H9 (cell line): ENCODE data around the gene PLEKHA7. TPM values are rescaled to one million over a fixed set of nuclear protein-coding genes. Genes with fewer than 3 reads are reported as not detected.

Source experiments
- DNase-seq: peaks from one replicate; pipeline ENCODE4 v3.0.0-alpha.2; 2017
- H2AFZ ChIP-seq: one replicate; pipeline ENCODE4 v1.6.1; 2013; ENCODE audit warnings: mild to moderate bottlenecking, low read length, control low read depth, moderate library complexity
- H2AK5ac ChIP-seq: 2 replicates; pipeline ENCODE4 v1.6.1; 2013; ENCODE audit warnings: low read length, control low read depth, mixed read lengths; ENCODE audit not compliant: insufficient read length
- H2BK120ac ChIP-seq: one replicate; pipeline ENCODE4 v1.6.1; 2013; ENCODE audit warnings: low read depth, mild to moderate bottlenecking, low read length, control low read depth, inconsistent platforms; ENCODE audit not compliant: poor library complexity, severe bottlenecking
- H2BK12ac ChIP-seq: 2 replicates; pipeline ENCODE4 v1.6.1; 2013; ENCODE audit warnings: low read length, control low read depth, mixed read lengths, low read depth; ENCODE audit not compliant: insufficient read length
- H2BK15ac ChIP-seq: 2 replicates; pipeline ENCODE4 v1.6.1; 2013; ENCODE audit warnings: low read depth, low read length, control low read depth
- H2BK20ac ChIP-seq: one replicate; pipeline ENCODE4 v1.6.1; 2013; ENCODE audit warnings: low read depth, mild to moderate bottlenecking, low read length, control low read depth, inconsistent platforms; ENCODE audit not compliant: poor library complexity, severe bottlenecking
- H2BK5ac ChIP-seq: 2 replicates; pipeline ENCODE4 v1.6.1; 2013; ENCODE audit warnings: low read length, control low read depth, mixed read lengths; ENCODE audit not compliant: insufficient read length
- H3K14ac ChIP-seq: 2 replicates; pipeline ENCODE4 v1.6.1; 2013; ENCODE audit warnings: low read length, control low read depth; ENCODE audit not compliant: insufficient read depth
- H3K18ac ChIP-seq: 2 replicates; pipeline ENCODE4 v1.6.1; 2013; ENCODE audit warnings: low read depth, mild to moderate bottlenecking, mixed read lengths, low read length, control low read depth; ENCODE audit not compliant: insufficient read length
- H3K23ac ChIP-seq: 2 replicates; pipeline ENCODE4 v1.6.1; 2013; ENCODE audit warnings: low read length, control low read depth, mixed read lengths, low read depth; ENCODE audit not compliant: insufficient read length
- H3K23me2 ChIP-seq: 2 replicates; pipeline ENCODE4 v1.6.1; 2013; ENCODE audit warnings: low read depth, mild to moderate bottlenecking, mixed read lengths, low read length, control low read depth; ENCODE audit not compliant: insufficient read length, poor library complexity, severe bottlenecking
- H3K27ac ChIP-seq: 2 replicates; pipeline ENCODE4 v1.5.1; 2013; ENCODE audit warnings: low read length, control low read depth, mixed read lengths, low read depth; ENCODE audit not compliant: insufficient read length
- H3K27me3 ChIP-seq: 2 replicates; pipeline ENCODE4 v1.6.1; 2013; ENCODE audit warnings: low read length, control low read depth, inconsistent platforms; ENCODE audit not compliant: insufficient read depth
- H3K4ac ChIP-seq: 2 replicates; pipeline ENCODE4 v1.6.1; 2013; ENCODE audit warnings: low read depth, mild to moderate bottlenecking, control low read depth, inconsistent platforms, low read length, moderate library complexity
- H3K4me1 ChIP-seq: 2 replicates; pipeline ENCODE4 v1.6.1; 2013; ENCODE audit warnings: low read length, control low read depth, inconsistent platforms; ENCODE audit not compliant: insufficient read depth
- H3K4me2 ChIP-seq: 2 replicates; pipeline ENCODE4 v1.6.1; 2013; ENCODE audit warnings: low read length, control low read depth, mixed read lengths; ENCODE audit not compliant: insufficient read length, insufficient read depth
- H3K56ac ChIP-seq: 2 replicates; pipeline ENCODE4 v1.6.1; 2013; ENCODE audit warnings: low read depth, mild to moderate bottlenecking, mixed read lengths, low read length, control low read depth; ENCODE audit not compliant: insufficient read length
- H3K79me1 ChIP-seq: 2 replicates; pipeline ENCODE4 v1.6.1; 2013; ENCODE audit warnings: low read depth, mild to moderate bottlenecking, moderate library complexity, low read length, control low read depth, inconsistent platforms; ENCODE audit not compliant: insufficient read depth, poor library complexity, severe bottlenecking
- H3K79me2 ChIP-seq: 2 replicates; pipeline ENCODE4 v1.6.1; 2013; ENCODE audit warnings: low read length, control low read depth, inconsistent platforms; ENCODE audit not compliant: insufficient read depth
- H3K9ac ChIP-seq: 2 replicates; pipeline ENCODE4 v1.6.1; 2013; ENCODE audit warnings: low read length, control low read depth, mixed read lengths; ENCODE audit not compliant: insufficient read length; ENCODE audit errors: extremely low read depth
- H3K9me3 ChIP-seq: one replicate; pipeline ENCODE4 v1.6.1; 2013; ENCODE audit warnings: low read depth, low read length, inconsistent platforms; ENCODE audit not compliant: control insufficient read depth
- H3T11ph ChIP-seq: one replicate; pipeline ENCODE4 v1.6.1; 2013; ENCODE audit warnings: mild to moderate bottlenecking, low read length, control low read depth, inconsistent platforms
- H4K20me1 ChIP-seq: one replicate; pipeline ENCODE4 v1.6.1; 2013; ENCODE audit not compliant: control insufficient read depth, insufficient read length, insufficient read depth
- H4K5ac ChIP-seq: 2 replicates; pipeline ENCODE4 v1.6.1; 2013; ENCODE audit warnings: low read depth, mild to moderate bottlenecking, mixed read lengths, low read length, control low read depth; ENCODE audit not compliant: insufficient read length
- H4K8ac ChIP-seq: replicated peaks from 2 replicates; pipeline ENCODE4 v1.6.1; 2013; ENCODE audit warnings: low read length, control low read depth, mixed read lengths, low read depth; ENCODE audit not compliant: insufficient read length
- H4K91ac ChIP-seq: 2 replicates; pipeline ENCODE4 v1.6.1; 2013; ENCODE audit warnings: low read depth, mild to moderate bottlenecking, moderate library complexity, mixed read lengths, low read length, control low read depth; ENCODE audit not compliant: insufficient read length
- H3K27ac Mint-ChIP-seq, 3 experiments: 2 replicates in 2 of 3; 3 replicates in 1 of 3; pipeline ENCODE4 v1.8.0; 2020 to 2021; ENCODE audit warnings: mixed read lengths in 3 of 3, mild to moderate bottlenecking in 1 of 3, moderate library complexity in 1 of 3
- H3K27me3 Mint-ChIP-seq: 2 replicates; pipeline ENCODE4 v1.8.0; 2021; ENCODE audit warnings: low read depth, mild to moderate bottlenecking, moderate library complexity, mixed read lengths
- H3K36me3 Mint-ChIP-seq, 3 experiments: 2 replicates in 2 of 3; 3 replicates in 1 of 3; pipeline ENCODE4 v1.8.0; 2020 to 2021; ENCODE audit warnings: low read depth in 3 of 3, mixed read lengths in 3 of 3; ENCODE audit not compliant: insufficient read depth in 1 of 3
- H3K4me1 Mint-ChIP-seq, 2 experiments: 2 replicates each; pipeline ENCODE4 v1.8.0; 2020; ENCODE audit warnings: mixed read lengths in 2 of 2
- H3K4me3 Mint-ChIP-seq, 2 experiments: 2 replicates in 1 of 2; 3 replicates in 1 of 2; pipeline ENCODE4 v1.8.0; 2020 to 2021; ENCODE audit warnings: mild to moderate bottlenecking in 2 of 2, mixed read lengths in 2 of 2, moderate library complexity in 1 of 2
- H3K9me3 Mint-ChIP-seq, 2 experiments: 2 replicates in 1 of 2; 3 replicates in 1 of 2; pipeline ENCODE4 v1.8.0; 2020; ENCODE audit warnings: mild to moderate bottlenecking in 2 of 2, mixed read lengths in 2 of 2, moderate library complexity in 1 of 2
- CTCF ChIP-seq: fragments of 200-600 bp; sonication (generic); conservative IDR thresholded peaks from 3 replicates; pipeline ENCODE4 v1.8.0; 2021; ENCODE audit warnings: antibody characterized with exemption, mild to moderate bottlenecking
- WGBS: extraction: QIAGEN DNeasy Blood & Tissue Kit; methylation state at CpG from one replicate; pipeline ENCODE4 v1.1.7; 2013; ENCODE audit warnings: missing lambda C conversion rate, low lambda C conversion rate, mixed read lengths; ENCODE audit not compliant: insufficient read length; ENCODE audit errors: extremely low coverage; 5-methylcytosine and 5-hydroxymethylcytosine counted together
- total RNA-seq: library from RNA; stranded (reverse); gene quantifications from 2 replicates; pipeline ENCODE4 v1.2.1, GENCODE V29; 2021

Gene PLEKHA7
- total RNA-seq, 1 experiment from 2014 or later, result 21.0 TPM

- Histone ChIP-seq H3K79me1 (no peaks in the 10 kb centered on the region), H2AFZ (no peak overlapping the region), H2BK12ac (no peak overlapping the region), H3K23ac (no peak overlapping the region), H3K14ac (no peak overlapping the region), H2AK5ac (no peak overlapping the region), H3K9me3 (no peaks in the 10 kb centered on the region), H2BK15ac (no peak overlapping the region), H3K27me3 (no peaks in the 10 kb centered on the region), H3K4me1 (peaks cover 2% of the 10 kb centered on the region; the same call in 1 of the 2 replicates), H4K5ac (no peak overlapping the region), H3K4me2 (no peak overlapping the region), H2BK20ac (no peak overlapping the region), H4K91ac (no peak overlapping the region), H4K8ac (no peak overlapping the region), H3K79me2 (no peaks in the 10 kb centered on the region), H3T11ph (no peak overlapping the region), H3K56ac (no peak overlapping the region), H2BK120ac (no peak overlapping the region), H3K9ac (no peak overlapping the region), H3K27ac (no peak overlapping the region), H3K4ac (no peak overlapping the region), H3K23me2 (no peaks in the 10 kb centered on the region), H2BK5ac (no peak overlapping the region), H3K18ac (no peak overlapping the region), H4K20me1 (no peaks in the 10 kb centered on the region)
- Mint-ChIP-seq H3K27ac (no peak overlapping the region), H3K4me3 (no peak overlapping the region), H3K36me3 (no peaks in the 10 kb centered on the region), H3K4me1 (peaks cover 32% of the 10 kb centered on the region in 2 experiments), H3K27me3 (no peaks in the 10 kb centered on the region), H3K9me3 (no peaks in the 10 kb centered on the region)
- TF ChIP-seq CTCF, result no peak
- DNase-seq, result no peak
- WGBS, result no CpG with 5 or more reads among the region's 6 CpGs
These were observed 67.5 kb downstream of the PLEKHA7 start for GRCh38 chr11:16946477-16947282.
